Mammary epithelial cell (primary cell): ENCODE data around the gene CAV3.

Experiments
- CTCF ChIP-seq, 2 donors: IDR thresholded peaks in 1 of 2; conservative IDR thresholded peaks in 1 of 2; 2 replicates each; pipeline ENCODE4 v1.5.1; 2011 to 2012; ENCODE audit warnings: inconsistent platforms in 2 of 2, low read length in 2 of 2, mild to moderate bottlenecking in 2 of 2, control low read depth in 1 of 2, low read depth in 1 of 2; ENCODE audit not compliant: insufficient read depth in 1 of 2; ENCODE audit errors: extremely low read depth in 1 of 2
- EZH2 ChIP-seq: IDR thresholded peaks from 2 replicates; pipeline ENCODE4 v1.6.1; 2012; ENCODE audit warnings: low read length, inconsistent platforms, borderline replicate concordance

- TF ChIP-seq CTCF (conservative IDR thresholded peaks at IDR 0.05 in 1 of 2, IDR thresholded peaks at IDR 0.05 in 1 of 2; ENCODE audit: extremely low read depth in 1 of 2, insufficient read depth in 1 of 2, low read depth in 1 of 2, low read length in 2 of 2), result no peak
- TF ChIP-seq EZH2, result no peak
Measured at GRCh38 chr3:8773941-8774542, 40.4 kb downstream of the CAV3 start.
